ENCODE data around the gene CBFA2T2.
"Not testable (repeated sequence)": the region's sequence is repeated elsewhere in the genome, so short reads cannot be mapped to it uniquely, and the experiment has no call there.

The CBFA2T2 gene

GRCh38 chr20:33584976-33585375, 95.1 kb downstream of the CBFA2T2 start:
- no peak for DNase-seq

- DNase-seq, result no peak
Observed at GRCh38 chr20:33585413-33585812, 95.5 kb downstream of the CBFA2T2 start.

- no peak for DNase-seq
Observed at GRCh38 chr20:33589059-33589458, 99.2 kb downstream of the CBFA2T2 start.

- DNase-seq, result not testable (repeated sequence)
Observed at GRCh38 chr20:33591901-33592300, 102.0 kb downstream of the CBFA2T2 start.

GRCh38 chr20:33594743-33595142, 104.8 kb downstream of the CBFA2T2 start:
- DNase-seq, result no peak

- no peak for DNase-seq
Observed at GRCh38 chr20:33600414-33600813, 110.5 kb downstream of the CBFA2T2 start.

- DNase-seq, result no peak
Observed at GRCh38 chr20:33600981-33601380, 111.1 kb downstream of the CBFA2T2 start.

GRCh38 chr20:33601861-33602260, 112.0 kb downstream of the CBFA2T2 start:
- DNase-seq, result no peak

GRCh38 chr20:33602826-33603590, 113.1 kb downstream of the CBFA2T2 start:
- no peak for DNase-seq

GRCh38 chr20:33604084-33604990, 114.4 kb downstream of the CBFA2T2 start:
- DNase-seq, result no peak

GRCh38 chr20:33604991-33605370, 115.1 kb downstream of the CBFA2T2 start:
- DNase-seq, result no peak

- no peak for DNase-seq
Observed at GRCh38 chr20:33606118-33606771, 116.3 kb downstream of the CBFA2T2 start.

- no peak for DNase-seq
Observed at GRCh38 chr20:33609504-33609903, 119.6 kb downstream of the CBFA2T2 start.

GRCh38 chr20:33611106-33611505, 121.2 kb downstream of the CBFA2T2 start:
- DNase-seq, result no peak

GRCh38 chr20:33612001-33612400, 122.1 kb downstream of the CBFA2T2 start:
- DNase-seq, result no peak

GRCh38 chr20:33621717-33622400, 132.0 kb downstream of the CBFA2T2 start:
- DNase-seq, result no peak

GRCh38 chr20:33622705-33623365, 132.9 kb downstream of the CBFA2T2 start:
- DNase-seq, result no peak

GRCh38 chr20:33624399-33624798, 134.5 kb downstream of the CBFA2T2 start:
- no peak for DNase-seq

GRCh38 chr20:33626190-33626589, 136.3 kb downstream of the CBFA2T2 start:
- DNase-seq, result no peak

- no peak for DNase-seq
Observed at GRCh38 chr20:33627577-33628216, 137.8 kb downstream of the CBFA2T2 start.

GRCh38 chr20:33629533-33629932, 139.6 kb downstream of the CBFA2T2 start:
- no peak for DNase-seq

GRCh38 chr20:33629979-33630378, 140.1 kb downstream of the CBFA2T2 start:
- no peak for DNase-seq

All from DMS79 (cell line).